HG03159 (cell line): ENCODE measurements around the gene WIPF2.

Experiments used
- ATAC-seq: cut with Tn5 transposase; IDR thresholded peaks from one replicate; pipeline ENCODE4 v1.9.1; 2021; ENCODE audit warnings: mild to moderate bottlenecking, moderate library complexity; ENCODE audit not compliant: unreplicated experiment

The WIPF2 gene

DNA sequence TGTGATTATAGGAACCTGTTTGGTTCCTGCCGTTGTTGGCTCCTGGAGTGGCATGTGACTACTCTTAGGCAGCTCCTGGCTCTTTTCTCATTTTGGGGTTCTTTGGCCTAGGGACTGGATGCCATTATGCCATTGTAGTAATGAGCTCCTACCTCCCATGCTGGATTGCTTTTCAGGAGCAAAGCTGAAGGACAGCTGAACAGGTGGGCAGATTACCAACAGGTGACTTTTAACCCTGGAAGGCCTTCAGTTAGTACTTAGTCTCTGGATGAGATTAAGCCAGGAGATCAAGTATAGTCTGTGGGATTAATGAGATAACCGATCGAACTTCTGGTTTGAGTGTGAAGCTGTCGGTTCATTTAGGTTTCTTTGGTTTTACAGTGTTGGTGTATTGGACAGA is 25.2 kb downstream of the WIPF2 start:
- no peak for ATAC-seq

DNA sequence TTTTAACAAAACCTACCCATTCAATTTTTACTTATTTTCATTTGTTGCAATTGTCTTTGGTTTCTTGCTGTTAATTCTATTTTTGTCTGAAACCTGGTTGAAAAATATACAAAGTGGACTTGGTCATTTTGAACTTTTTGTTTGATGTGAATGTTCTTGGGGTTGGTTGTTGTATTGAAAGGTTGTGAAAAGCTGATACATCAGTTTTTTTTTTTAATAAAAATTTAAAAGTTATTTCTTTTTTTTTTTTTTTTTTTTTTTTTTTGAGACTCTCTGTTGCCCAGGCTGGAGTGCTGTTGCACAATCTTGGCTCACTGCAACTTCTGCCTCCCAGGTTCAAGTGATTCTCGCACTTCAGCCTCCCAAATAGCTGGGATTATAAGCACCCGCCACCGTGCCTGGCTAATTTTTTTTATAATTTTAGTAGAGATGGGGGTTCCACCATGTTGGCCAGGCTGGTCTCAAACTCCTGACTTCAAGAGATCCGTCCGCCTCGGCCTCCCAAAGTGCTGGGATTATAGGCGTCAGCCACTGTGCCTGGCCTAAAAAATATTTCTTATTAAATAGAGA is 28.9 kb downstream of the WIPF2 start:
- ATAC-seq = no peak

DNA sequence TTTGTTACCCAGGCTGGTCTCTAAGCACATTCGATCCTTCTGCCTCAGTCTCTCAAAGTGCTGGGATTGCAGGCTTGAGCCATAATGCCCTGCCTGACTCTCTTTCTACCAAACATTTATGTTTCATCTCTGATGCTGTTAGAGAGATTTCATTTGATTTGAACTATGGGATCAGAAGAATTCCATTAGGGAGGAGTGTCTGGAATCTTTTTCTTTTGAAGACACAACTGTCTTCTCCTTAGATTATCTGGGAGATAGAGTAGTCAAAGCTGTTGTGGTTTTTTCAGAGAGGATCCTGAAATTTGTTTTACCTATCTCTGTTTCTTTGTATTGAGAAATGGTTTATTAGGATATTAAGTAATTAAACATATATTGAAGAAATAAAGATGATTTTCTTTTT is 29.4 kb downstream of the WIPF2 start:
- ATAC-seq = no peak

DNA sequence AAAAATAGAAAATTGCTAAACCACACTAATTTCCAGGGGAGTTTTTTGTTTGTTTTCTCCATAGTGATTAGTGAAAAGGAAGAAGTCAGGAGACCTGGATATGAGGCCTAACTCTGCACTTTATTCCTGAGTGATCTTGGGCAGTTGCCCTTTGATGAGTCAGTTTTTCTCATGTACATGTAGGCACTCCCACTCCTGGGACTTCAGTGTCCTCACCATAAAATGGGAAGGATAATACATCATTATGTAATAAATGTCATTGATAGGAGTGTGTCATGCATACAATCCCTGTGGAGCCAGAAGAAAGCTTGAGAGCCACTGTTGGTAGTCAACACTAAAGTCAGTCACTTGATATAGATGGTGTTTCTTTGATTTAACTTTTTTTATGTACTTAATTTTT is 32.5 kb downstream of the WIPF2 start:
- ATAC-seq = no peak

DNA sequence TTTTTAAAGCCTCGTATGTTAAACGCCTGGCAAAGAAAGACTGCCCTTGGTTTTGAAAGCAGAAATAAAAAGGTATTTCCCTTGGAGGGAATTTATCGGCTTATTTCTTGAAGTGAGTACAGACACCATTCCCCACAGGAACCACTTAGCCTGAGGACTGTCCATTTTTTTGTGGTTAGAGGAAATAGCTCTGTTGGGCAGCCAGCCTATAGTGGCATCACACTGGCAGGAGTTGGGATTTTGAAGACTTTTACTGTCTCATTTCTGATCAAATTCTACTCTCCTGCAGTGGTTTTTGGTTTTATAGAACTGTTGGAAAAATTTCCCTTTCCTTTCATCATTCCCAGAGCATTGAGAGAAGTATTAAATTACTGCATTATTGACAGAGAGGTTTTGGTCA is 34.5 kb downstream of the WIPF2 start:
- no peak for ATAC-seq

DNA sequence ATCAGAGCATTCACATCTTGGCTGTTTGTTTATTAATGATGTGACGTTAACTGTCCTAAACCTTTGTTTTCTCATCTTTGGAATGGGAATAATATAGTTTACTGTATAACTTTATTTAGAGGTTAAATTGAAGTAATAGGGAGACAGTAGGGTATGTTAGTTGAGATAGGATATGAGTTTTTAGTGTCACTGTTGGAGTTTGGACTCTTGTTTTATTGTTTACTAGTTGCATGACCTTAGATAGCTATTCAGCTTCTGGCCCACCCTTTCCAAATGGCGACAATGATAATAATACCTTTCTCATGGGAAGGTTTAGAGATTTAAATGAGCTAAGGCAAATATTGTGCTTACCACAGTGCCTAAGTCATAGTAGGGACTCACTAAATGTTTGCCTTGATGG is 40.4 kb downstream of the WIPF2 start:
- no peak for ATAC-seq

DNA sequence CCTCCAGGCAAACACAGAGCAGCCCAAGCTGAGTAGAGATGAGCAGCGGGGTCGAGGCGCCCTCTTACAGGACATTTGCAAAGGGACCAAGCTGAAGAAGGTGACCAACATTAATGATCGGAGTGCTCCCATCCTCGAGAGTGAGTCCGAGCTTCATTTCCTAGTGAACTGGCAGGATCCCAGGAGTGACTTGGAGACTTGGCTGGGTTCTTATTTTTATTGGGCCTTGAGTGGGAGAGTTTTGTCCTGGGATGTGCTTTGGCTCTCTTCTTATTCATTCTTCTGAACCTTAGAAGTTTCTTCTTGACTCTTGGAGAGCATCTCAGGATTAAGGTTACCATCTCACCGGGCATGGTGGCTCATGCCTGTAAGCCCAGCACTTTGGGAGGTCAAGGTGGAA is 41.4 kb downstream of the WIPF2 start:
- ATAC-seq = no peak

DNA sequence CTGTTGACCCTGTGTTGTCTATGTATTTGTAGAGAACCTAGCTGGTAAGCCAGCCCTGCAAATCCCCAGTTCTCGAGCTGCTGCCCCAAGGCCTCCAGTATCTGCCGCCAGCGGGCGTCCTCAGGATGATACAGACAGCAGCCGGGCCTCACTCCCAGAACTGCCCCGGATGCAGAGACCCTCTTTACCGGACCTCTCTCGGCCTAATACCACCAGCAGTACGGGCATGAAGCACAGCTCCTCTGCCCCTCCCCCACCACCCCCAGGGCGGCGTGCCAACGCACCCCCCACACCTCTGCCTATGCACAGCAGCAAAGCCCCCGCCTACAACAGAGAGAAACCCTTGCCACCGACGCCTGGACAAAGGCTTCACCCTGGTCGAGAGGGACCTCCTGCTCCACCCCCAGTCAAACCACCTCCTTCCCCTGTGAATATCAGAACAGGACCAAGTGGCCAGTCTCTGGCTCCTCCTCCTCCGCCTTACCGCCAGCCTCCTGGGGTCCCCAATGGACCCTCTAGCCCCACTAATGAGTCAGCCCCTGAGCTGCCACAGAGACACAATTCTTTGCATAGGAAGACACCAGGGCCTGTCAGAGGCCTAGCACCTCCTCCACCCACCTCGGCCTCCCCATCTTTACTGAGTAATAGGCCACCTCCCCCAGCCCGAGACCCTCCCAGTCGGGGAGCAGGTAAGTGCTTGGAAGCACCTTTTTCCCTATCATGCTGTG is 45.5 kb downstream of the WIPF2 start:
- ATAC-seq = no peak

DNA sequence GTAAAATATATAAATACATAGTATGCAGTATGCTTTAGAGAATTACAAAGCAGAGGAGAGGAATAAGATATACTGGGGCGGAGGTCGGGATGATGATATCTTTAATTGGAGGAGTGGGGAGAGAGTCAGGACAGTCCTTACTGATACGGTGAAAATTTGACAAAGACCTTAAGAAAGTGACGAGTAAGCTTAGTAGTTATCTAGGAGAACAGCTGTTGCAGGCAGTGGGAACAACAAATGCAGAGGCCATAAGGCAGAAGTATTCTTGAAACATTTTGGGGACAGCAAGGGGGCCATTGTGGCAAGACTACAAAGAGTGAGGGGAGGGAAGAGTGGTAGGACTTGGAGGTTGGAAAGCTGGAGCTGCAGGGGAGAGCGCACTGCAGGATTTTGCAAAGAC is 46.2 kb downstream of the WIPF2 start:
- no peak for ATAC-seq

DNA sequence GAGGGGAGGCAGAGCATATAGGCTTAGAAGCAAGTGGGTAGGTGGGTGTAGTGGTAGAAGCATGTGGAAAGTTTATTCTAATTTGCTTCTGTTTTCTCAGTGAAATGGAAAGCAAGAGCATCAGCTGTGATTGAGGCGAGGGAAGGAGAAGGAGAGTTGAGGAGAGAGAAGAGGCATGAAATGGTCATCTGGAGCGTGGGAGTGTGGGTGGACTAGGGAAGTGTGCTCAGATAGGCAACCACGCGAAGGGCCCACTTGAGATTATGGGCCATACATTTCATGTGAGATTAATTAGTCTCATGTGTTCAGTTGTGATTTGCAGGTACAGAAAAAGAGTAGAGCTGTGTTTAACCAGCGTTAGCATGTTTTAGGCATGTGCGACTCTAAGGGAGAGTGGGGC is 47.8 kb downstream of the WIPF2 start:
- ATAC-seq = no peak

DNA sequence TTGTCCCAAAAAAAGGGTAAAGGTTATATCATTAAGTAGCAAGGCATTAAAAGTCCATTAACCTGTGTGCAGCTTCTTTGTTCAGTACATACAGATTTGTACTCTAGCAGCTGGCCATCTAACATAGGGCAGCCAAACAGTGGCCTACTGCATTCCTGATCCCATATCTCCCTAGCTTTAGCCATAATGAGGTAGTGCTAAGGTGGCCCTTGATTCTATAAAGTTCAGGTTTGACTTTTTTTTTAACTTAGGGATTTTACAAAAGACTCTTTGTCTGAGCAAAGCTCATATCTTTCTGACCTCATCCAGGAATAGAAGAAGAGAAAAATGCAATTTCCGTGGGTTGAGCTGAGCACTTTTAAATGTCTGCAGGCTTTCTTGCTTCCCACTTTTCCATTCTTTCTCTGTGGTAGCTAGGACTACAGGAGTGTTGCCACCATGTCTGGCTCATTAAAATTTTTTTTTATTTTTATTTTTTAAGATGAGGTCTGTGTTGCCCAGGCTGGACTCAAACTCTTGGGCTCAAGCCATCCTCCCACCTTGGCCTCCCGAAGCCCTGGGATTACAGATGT is 49.1 kb downstream of the WIPF2 start:
- ATAC-seq = no peak

DNA sequence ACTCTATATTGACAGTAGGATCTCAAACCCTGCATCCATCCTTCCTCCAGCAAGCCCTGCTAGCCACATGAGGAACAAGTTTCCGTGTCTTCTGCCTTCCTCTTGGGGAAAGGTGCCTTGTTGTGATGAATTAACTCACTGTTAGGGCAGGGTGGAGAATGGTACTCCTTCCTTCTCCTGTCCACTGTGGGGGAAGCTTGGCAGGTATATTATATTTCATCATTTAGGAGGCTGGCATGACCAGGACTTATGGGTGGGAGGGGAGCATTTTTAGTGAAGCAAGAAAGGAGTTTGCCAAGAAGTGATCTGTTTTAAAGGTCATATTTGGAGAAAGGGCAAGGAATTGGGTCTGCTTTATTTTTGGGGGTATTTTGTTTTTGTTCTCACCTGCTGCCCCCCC is 59.3 kb downstream of the WIPF2 start:
- no peak for ATAC-seq

DNA sequence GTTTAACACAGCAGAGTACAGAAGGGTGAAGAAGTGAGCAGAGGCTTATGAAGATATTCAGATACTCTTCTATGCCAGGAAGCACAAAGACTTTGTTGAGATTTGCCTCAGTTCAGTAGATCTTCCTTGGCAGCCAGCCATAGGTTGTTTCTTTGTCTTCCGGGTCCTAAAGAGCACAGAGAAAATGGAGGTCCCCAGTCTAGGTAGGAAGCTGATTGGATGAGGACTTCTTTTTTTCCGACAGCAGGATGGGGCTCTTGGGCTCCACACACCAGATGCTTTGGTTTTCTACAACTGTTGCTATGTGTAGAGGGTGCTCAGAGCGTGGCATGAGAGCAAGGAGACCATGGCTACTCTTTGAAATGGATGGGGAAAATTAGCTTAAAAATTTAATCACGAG is 60.3 kb downstream of the WIPF2 start:
- no peak for ATAC-seq

DNA sequence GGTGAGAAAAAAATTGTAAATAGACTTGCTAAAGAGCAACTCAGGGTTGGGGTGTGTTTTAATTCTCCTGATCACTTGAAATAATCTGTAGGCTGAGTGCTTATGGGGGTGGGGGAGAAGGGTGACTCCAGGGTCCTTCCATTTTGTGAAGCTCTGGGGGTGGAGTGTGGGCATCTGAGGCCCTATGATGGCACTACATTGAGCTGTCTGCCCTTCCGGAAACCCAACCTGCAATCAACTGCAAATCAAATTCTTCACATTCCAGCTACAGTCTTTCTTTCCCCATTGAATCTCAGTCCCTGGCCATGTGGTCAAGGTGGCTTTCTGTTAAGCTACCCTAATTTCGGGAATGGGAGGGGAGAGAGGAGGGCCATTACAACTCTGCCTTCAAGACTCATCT is 62.6 kb downstream of the WIPF2 start:
- ATAC-seq = no peak

DNA sequence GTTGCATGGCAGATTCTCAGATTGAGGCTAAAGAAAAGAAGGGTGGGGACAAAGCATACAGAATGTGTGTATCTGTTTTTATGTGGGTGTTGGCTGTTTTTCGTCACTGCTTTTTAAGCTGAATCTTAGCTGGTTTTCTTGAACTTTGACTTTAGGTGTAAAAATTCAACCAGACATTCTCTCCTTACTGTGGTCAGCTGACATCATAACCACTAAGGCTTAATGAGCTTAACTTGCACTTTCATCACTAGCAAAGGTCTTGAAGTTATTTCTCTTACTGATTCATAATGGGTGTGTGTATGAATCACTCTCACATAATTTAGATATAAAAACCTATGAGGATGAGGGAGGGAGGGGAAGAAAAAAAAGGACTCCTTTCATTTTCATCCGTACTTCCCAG is 64.6 kb downstream of the WIPF2 start:
- no peak for ATAC-seq

DNA sequence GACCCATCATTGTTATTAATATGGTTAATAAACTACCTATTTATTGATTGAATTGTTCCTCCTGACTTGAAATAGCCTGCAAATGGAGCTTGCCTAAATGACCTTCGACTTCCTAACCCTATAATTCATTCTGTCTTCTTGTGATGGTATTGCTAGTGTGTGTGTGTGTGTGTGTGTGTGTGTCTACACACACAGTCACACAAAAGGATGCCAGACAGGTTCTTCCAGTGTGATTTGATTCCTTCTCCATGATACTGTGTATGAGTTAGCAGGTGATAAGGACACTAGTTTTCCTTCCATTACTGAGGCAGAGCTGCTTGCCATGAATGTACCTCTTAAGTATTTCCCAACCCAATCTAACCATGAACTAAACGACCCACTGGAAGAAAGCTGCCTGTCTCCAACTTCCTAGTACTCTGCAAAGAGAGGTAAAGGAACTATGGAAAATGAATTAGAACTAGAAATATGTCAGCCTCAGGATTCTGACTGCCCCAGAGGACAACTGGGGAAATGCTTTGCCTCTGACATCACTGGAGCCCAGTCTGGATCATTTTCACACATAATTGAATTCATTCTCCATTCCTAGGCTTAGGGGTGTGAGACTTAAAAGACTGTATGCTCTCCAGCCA is 65.1 kb downstream of the WIPF2 start:
- ATAC-seq = no peak

DNA sequence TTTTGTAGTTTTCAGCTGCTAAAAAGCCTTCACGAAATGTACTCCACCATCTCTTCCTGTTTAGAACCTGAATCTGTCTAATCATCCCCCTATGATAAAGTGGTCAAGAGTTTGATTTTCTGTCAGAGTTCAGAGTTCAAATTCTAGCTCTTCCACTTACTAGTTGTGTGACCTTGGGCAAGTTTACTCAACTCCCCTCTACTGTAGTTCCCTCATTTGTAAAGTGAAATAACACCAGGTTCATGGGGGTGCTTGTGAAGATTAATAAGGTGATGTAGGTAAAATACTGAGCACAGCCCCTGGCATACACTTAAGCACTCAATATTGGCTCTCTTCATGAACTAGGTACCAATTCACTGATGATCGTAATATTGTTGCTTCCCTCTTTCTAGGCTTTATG is 67.4 kb downstream of the WIPF2 start:
- no peak for ATAC-seq

DNA sequence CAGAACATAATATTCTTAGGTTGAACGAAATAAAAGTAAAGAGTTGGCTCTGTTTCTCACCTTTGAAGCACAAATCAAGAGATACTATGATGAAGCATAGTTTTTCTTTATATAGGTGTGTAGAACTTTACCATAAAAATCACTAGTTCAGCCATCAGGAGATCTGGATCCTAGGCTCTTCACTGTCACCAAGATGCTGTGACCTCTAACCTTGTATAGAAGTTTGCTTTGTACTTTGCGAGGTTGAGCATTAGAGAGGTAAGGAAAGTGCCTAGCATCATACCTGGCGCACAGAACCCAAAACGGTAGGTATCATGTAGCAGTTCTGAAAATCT is 68.0 kb downstream of the WIPF2 start:
- ATAC-seq = no peak

DNA sequence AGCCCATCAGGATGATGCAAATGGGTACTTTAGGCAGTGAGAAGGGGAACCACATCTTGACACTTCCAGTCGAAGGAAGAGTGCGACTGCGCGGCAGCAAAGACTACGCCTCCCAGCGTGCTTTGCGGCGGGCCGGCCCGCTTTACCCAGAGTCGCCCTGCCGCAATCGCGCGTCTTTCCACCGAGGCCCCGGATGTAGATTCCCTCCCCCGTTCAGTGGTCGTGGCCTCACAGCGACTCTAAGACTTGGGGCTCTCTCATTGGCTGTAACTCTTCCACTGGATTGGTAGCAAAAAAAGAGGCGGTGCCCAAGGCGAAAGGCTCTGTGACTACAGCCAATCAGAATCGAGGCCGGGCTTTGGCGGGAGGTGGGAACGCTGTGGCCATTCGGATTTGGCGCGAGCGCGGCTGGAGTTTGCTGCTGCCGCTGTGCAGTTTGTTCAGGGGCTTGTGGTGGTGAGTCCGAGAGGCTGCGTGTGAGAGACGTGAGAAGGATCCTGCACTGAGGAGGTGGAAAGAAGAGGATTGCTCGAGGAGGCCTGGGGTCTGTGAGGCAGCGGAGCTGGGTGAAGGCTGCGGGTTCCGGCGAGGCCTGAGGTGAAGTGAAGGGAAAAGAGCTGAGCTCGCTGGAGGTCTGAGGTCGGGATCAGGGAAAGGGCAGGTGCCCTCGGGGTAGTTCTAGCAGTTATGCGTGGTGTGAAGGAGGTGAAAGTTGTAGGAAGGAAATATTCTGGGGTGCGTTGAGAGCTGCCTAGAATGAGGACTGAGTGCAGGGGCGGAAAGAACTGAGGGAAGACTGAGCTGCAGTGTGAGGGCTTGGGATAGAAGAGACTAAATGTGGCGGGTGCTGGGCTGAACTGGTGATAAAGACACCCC is 68.6 kb downstream of the WIPF2 start, which contains the start of gene CDC6:
TSS of gene CDC6 (plus strand) at position 386 of the 876 bp plus-strand sequence. CDS start 1,542 bp downstream, outside the sequence.
- ATAC-seq = peak; percentile 93

DNA sequence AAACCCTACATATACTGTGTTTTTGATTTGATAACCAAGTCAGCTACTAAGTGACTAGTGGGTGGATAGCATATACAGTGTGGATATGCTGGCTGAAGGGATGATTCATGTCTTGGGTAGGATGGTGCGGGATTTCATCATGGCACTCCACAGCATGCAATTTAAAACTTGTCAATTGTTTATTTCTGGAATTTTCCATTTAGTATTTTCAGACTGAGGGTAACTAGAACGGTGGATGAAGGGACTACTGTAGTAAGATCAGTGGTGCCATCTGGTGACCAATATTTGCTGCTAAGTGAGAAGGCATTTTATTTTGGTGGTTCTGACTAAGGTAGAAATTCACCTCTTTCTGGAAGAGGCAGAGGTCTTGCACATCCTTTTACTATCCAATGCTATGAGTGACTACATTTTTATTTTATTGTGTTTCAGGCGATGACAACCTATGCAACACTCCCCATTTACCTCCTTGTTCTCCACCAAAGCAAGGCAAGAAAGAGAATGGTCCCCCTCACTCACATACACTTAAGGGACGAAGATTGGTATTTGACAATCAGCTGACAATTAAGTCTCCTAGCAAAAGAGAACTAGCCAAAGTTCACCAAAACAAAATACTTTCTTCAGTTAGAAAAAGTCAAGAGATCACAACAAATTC is 71.7 kb downstream of the WIPF2 start:
- ATAC-seq = no peak

DNA sequence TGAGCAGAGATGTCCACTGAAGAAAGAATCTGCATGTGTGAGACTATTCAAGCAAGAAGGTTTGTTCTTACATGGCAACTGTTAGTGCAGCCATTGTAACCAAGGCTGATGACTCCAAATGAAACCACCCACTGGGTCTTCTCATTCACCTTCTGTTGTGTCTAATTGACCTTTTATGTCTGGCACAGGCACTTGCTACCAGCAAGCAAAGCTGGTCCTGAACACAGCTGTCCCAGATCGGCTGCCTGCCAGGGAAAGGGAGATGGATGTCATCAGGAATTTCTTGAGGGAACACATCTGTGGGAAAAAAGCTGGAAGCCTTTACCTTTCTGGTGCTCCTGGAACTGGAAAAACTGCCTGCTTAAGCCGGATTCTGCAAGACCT is 72.2 kb downstream of the WIPF2 start:
- no peak for ATAC-seq
